Measurements from ENCODE around the gene EXOC2. TPM values are rescaled to one million over a fixed set of nuclear protein-coding genes. Genes with fewer than 3 reads are reported as not detected.
"Not testable (repeated sequence)": the region's sequence is repeated elsewhere in the genome, so short reads cannot be mapped to it uniquely, and the experiment has no call there.

The EXOC2 gene
- total RNA-seq, 1 donor from 2014 or later = 40.4 TPM

DNA sequence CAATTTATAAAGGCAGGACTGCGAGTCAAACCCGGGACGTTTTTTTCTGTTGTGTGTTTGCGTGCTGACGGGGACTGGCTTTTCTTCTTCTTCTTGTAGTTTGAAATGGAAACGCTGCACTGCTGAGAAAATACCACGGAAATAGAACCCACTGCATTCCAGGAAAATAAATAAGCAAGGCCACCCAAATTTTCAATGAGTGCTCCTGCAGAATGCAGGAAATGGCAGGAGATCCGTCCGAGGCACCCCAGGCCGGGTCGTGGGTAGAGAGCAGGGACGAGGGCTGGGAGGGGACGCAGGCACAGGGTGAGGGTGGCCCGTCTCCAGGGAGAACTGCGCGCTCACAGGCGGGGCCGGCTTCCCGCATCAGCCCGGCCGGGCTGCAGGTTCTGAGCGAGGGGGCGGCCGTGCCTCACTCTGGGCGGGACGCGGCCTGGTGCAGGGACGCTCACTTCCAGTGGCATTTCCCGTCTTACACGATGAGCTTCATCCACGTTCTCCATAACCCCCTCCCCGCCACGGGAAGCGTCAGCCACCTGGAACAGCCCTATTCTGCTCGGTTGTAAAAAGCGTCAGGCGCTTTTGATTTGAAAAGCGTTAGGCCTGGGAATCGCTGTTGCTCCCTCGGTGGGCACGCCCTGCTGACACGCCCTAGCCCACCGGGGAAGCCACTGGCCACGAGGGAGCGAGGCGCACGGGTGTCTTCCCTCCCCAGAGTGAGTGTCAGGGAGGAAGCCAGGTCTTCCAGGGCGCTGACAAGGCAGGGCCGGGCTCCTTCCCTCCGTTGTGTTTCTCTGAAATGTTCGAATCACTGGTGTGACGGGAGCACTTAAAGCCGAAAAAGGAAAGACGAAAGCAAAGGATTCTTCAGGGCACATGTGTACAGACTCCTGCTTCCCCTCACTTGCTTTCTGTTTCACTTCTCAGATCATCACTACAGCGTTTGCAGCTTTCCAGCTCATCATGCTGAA is 17.9 kb upstream of the EXOC2 start:
- no peak for DNase-seq (ENCODE audit: extremely low read depth, low read depth, low spot score)

DNA sequence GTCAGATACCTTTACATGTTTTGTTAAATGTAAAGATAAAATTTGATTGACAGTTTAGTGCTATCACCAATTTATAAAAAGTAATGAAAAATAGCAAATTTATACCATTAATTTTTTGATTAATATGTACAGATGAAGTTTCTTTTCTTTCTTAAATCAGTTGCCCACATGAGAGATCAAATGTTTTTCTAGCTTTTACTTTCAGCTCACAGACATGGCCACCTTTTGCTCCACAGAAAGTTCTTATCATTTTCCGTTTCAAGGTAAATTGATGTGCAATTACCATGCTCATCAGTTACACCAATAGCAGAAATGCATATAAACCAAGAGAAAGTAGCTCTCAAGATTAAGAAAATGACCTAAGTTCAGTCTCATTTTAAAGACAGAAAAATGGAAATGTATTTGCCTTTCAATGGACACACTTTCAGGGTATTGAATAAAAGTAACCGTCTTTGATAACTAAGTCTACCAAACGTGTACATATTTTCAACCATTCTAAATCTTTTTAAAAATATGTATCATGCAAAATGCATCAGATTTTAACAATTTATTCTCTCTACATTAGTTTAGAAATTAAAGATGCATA is 16.6 kb upstream of the EXOC2 start:
- DNase-seq (ENCODE audit: extremely low read depth, low read depth, low spot score) = no peak

GRCh38 chr6:708237-708598 is 15.3 kb upstream of the EXOC2 start:
- no peak for DNase-seq (ENCODE audit: extremely low read depth, low read depth, low spot score)

DNA sequence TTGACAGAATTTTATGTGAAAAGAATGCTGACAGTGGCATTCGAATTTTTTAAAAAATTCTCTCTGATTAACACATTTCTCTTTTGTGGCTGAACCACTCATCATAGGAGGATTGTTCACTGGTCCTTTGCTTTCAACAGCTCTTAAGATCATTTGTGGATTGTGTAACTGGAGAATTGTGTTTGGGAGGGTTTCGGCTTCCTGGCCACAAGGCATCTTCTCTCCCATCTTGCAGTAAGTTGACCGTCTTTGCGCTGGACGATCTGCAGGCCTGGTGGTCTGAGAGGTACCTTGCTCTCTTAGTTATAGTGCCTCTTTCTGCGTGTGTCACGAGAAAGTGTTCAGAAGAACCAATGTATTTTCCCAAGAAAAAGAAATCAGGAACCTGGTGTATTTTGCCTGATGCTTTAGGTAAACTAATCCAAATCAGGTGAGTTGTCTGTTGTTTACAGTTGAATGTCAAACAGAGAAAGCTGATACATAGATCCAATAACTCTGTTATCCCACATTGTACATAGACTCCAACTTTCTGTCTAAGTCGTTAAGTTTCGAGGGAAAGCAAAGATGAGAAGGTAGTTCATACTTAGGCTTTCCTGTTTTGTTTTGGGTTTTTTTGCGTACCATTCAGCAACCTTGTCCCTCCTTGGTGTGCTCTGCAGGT is 14.8 kb upstream of the EXOC2 start:
- no peak for DNase-seq (ENCODE audit: extremely low read depth, low read depth, low spot score)

DNA sequence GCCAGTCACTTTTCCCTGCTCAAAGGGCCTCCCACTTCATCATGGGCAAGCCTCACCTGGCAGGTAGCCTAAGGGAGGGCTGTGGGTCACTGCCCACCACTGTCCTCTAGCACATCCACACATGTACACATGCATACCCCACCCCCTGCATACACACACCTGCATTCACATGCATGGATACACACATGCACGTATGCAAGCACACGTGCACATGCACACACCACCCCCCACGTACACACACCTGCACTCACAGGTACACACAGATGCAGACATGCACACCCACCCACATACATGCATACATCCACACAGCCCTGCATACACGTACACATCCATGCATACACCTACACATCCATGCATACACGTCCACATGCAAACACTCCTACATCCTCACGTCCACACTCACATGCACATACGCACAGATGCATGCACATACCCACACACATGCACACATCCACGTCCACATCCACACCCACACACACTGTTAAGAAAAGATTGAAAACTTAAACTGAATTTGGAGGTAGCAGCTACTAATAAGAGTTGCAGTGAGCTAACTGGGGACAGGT is 14.0 kb upstream of the EXOC2 start:
- no peak for DNase-seq (ENCODE audit: extremely low read depth, low read depth, low spot score)

DNA sequence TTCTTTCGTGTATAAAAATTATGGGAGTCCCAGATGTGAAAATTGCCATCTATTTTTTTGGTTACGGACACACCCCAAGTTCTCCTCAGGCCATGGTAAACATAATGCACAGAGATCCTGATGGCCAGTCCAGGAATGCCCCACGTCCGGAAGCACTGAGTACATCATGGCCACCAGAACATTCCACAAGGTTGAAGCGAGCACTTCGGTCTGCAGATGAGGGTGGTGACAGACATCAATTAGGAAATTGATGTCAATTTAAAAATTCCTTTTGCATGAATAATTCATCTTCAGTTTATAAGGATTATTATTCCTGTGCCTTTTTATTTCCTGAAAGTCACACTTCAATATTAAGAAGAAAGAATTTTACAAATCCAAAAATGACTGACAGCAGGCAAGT is 13.2 kb upstream of the EXOC2 start:
- DNase-seq (ENCODE audit: extremely low read depth, low read depth, low spot score) = no peak

- no peak for DNase-seq (ENCODE audit: extremely low read depth, low read depth, low spot score)
Observed at GRCh38 chr6:705047-705446, 12.1 kb upstream of the EXOC2 start.

GRCh38 chr6:704046-704445 is 11.1 kb upstream of the EXOC2 start:
- no peak for DNase-seq (ENCODE audit: extremely low read depth, low read depth, low spot score)

- no peak for DNase-seq (ENCODE audit: extremely low read depth, low read depth, low spot score)
Observed at GRCh38 chr6:703552-703951, 10.6 kb upstream of the EXOC2 start.

DNA sequence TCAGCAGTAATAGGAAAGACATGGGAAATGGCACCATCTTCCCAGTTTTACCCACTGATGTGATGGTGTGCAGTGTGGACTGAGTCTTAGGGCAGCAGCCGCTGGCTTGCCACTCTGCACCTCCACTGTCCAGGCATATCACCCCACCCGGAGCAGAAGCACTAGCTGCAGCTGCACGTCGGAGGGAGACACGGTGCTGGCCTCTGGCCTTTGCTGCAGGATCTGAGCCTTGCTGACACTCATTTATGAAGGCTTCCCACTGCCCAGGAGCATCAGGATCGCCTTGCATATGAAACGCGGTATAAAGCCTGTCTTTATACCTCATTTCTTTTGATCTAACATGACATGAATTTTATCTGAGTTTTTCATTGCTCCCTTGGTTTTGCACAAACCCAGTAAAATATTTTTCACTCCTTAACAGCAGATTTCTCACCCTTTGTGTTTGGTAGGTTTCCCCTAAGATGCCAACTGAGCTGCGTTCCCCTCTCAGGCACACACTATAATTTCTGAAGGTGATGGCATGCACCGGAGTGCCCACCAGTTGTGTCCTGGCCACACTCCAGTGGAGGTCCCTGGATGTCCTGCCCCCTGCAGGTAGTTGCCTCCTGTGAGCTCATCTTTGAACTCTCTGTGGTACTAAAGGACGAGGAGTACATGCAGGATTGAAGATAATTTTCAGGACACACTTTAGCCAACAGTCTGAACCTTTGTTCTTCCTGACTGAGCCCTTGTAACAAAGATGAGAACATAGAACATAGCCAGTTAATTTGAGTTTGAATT is 9.0 kb upstream of the EXOC2 start:
- DNase-seq (ENCODE audit: extremely low read depth, low read depth, low spot score) = no peak

- no peak for DNase-seq (ENCODE audit: extremely low read depth, low read depth, low spot score)
Observed at GRCh38 chr6:701215-701614, 8.3 kb upstream of the EXOC2 start.

DNA sequence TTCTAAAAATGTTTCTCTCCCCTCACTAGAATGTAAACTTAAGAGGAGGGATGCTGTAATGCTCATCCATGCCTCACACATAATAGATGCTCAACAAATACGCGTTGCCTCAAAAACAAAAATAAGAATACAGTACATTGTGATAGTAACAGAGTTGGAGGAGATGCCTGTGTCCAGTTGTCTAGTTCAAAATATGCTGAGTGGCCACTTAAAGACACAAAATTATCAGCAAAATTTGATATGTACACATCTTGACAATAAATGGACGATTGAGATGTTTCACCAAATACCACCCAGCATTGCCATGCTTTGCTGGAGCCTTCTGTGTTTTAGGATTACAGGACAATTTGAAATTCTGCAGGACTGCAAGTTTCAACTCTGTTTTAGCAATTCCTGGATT is 7.6 kb upstream of the EXOC2 start:
- no peak for DNase-seq (ENCODE audit: extremely low read depth, low read depth, low spot score)

DNA sequence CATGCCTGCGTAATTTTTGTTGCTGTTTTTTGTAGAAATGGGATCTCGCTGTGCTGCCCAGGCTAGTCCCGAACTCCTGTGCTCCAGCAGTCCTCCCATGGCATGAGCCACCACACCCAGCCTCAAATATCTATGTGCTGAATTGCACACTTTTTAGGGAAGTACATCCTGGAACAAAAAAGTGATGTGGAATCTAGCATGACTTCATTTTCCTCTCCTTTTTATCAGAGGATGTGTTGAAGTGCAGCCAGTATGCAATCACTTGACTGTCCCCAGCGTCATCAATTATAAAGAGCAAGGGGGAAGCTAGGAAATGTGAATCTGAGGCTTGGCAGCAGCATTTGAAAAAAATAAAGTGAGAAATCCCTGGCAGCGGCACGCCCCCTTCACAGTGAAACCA is 6.4 kb upstream of the EXOC2 start:
- no peak for DNase-seq (ENCODE audit: extremely low read depth, low read depth, low spot score)

DNA sequence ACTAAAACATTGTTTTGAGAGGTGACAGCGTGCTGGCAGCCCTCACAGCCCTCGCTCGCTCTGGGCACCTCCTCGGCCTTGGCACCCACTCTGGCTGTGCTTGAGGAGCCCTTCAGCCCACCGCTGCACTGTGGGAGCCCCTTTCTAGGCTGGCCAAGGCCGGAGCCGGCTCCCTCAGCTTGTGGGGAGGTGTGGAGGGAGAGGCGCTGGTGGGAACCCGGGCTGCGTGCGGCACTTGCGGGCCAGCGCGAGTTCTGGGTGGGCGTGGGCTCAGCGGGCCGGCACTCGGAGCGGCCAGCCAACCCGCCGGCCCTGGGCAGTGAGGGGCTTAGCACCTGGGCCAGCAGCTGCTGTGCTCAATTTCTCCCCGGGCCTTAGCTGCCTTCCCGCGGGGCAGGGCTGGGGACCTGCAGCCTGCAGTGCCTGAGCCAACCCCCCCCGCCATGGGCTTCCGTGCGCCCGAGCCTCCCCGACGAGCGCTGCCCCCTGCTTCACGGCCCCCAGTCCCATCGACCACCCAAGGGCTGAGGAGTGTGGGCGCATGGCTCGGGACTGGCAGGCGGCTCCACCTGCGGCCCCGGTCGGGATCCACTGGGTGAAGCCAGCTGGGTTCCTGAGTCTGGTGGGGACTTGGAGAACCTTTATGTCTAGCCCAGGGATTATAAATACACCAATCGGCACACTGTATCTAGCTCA is 1.6 kb upstream of the EXOC2 start:
- DNase-seq (ENCODE audit: extremely low read depth, low read depth, low spot score) = not testable (repeated sequence)

DNA sequence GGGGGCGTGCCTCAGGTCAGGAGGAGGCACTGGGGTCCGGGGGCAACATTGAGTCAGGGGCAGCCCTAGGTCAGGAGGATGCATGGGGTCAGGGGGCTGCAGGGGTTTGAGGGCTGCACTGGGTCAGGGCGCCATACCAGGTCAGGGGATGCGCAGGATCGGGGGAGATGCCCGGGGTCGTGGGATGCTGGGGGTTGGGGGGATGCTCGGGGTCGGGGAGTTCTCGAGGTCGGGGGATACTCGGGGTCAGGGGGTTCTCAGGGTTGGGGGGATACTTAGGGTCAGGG is 727 bp upstream of the EXOC2 start:
- DNase-seq (ENCODE audit: extremely low read depth, low read depth, low spot score) = no peak

DNA sequence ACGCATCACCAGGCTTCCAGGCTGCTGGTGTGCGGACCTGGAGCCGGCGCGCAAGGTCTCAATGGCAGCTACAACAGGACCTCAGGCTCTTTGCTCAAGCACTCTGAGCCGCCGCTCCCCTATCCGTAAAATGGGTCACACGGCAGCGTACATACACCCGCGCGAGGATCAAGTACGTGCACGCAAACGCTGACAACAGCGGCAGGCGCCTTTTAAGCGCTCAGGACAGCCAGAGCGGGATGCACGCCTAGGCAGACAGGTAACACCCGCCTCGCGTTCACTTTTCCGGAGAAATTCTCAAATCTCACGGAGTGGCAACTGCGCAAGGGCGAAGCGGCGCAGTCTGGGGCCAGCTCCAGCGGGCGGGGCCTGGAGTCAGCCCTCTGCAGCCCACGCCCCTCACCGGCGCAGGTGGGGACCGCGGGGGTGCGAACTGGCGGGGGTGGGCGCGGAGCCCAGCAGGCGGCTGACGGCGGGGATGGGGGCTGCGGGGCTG is 535 bp downstream of the EXOC2 start:
- no peak for DNase-seq (ENCODE audit: extremely low read depth, low read depth, low spot score)

- DNase-seq (ENCODE audit: extremely low read depth, low read depth, low spot score) = no peak
Observed at GRCh38 chr6:689223-689622, 3.7 kb downstream of the EXOC2 start.

DNA sequence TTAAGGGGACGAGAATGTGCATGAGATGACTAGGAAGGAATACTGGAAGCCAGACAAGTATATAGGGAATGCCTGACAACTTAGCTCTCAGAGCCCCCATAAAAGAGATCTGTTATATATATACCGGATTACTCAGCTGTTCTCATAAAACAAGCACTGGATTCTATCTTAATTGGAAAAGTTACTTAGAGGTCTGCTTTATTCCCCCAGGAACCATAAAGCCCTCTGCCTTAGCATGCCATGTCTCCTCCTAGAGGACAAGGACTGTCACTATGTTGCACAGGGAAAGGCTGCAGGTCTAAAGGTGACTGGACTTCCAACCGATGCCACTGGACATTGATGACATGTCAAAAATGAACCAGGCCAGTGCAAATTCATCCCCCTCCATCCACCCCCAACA is 6.4 kb downstream of the EXOC2 start:
- no peak for DNase-seq (ENCODE audit: extremely low read depth, low read depth, low spot score)

- DNase-seq (ENCODE audit: extremely low read depth, low read depth, low spot score) = no peak
Observed at GRCh38 chr6:684831-685636, 7.9 kb downstream of the EXOC2 start.
